Forelimb muscle (tissue), 1 donor: ENCODE data around the gene OR10X1. TPM values are rescaled to one million over a fixed set of nuclear protein-coding genes. Genes with fewer than 3 reads are reported as not detected.

ENCODE experiments used
- DNase-seq: peaks from one replicate; pipeline ENCODE4 v3.0.0-alpha.2; 2013; ENCODE audit warnings: low read depth
- polyA plus RNA-seq: library from polyadenylated mRNA; unstranded; fragments of 120-200 nt; gene quantifications from one replicate; pipeline ENCODE4 v1.2.1, GENCODE V29; 2013; ENCODE audit not compliant: insufficient read length

The OR10X1 gene
- not detected for polyA plus RNA-seq

DNA sequence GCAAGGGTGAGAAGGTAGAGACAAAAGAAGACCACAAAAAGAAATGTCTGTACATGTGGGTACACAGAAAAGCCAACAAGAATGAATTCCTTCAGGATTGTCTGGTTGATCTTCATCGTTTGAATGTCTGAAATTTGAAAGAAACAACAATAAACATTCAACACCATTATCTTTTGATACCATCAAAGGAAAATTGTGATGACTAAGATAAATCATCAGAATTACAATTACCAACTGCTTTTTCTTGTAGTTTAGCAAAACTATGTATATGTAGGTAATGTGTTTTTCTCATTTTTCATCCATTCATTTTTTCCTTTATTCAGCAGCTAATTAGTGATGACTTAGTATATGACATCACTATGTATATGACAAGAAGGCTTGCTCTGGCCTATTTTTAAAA is at the start of gene OR10X1:
Gene OR10X1 (minus strand): TSS at position 167 of the 400 bp plus-strand sequence. CDS start 0 bp downstream, at position 167.
- DNase-seq: no peak

DNA sequence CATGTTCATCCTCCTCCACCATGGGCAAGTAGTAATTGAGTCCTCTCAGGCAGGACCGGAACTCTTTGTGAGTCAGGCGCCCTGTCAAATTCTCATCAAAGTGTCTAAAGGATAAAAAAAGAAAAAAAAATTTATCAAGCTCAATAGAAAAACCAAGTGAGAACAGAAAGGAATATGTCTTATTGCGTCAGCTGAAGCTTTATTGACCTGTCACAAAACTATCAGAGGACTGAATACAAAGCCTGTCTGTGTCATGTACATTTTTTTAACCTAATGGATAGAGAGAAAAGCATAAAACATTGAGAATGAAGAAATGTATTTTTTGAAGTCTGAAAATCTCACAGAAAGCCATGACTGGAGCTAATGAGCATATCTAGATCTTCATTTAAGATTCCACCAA is 34.1 kb upstream of the OR10X1 start:
- DNase-seq: no peak

GRCh38 chr1:158611916-158612315 is 32.2 kb upstream of the OR10X1 start:
- no peak for DNase-seq

DNA sequence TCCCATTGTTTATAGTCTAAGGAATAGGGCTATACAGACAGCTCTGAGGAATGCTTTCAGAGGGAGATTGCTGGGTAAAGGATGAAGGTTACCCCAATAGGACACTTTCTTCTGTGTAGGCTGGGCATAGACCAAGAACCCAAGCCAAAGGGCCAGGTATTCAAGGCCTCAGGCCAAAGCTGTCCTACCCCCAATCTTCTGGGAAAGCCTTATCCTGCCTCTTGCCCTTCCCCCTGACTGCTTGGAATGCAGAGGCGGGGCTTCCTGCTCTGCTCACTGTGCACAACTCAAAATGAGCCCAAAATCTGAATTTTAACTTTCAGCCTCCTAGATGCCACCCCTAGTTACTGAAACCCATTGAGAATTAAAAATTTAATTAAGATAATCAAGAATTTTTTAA is 27.6 kb upstream of the OR10X1 start:
- DNase-seq: no peak

DNA sequence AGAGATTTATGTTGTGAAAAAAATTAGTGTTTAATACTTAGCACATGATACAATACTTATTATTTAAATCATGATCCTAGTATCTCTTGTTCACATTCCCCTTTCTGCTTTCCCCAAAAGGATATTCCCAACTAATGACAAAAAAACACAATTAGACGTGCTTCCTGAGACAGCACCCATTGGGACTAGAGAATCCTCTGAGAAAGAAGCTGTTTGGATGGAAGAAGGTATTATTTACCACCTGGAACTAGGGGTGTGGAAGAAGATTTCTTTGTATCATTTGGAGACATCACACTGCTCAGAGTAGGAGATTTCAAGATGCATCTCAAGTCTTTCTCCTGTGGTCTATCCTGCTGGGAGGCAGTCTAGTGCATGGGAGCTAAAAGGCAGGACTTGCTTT is 25.3 kb upstream of the OR10X1 start, which contains the start of gene OR10Z1:
Gene OR10Z1 (plus strand): TSS at position 301 of the 400 bp plus-strand sequence. CDS start 1,171 bp downstream, outside the sequence.
- no peak for DNase-seq

- no peak for DNase-seq
Observed at GRCh38 chr1:158600735-158601134, 21.0 kb upstream of the OR10X1 start.

- no peak for DNase-seq
Observed at GRCh38 chr1:158586942-158587341, 7.2 kb upstream of the OR10X1 start.

- DNase-seq: no peak
Observed at GRCh38 chr1:158583962-158584361, 4.3 kb upstream of the OR10X1 start.

DNA sequence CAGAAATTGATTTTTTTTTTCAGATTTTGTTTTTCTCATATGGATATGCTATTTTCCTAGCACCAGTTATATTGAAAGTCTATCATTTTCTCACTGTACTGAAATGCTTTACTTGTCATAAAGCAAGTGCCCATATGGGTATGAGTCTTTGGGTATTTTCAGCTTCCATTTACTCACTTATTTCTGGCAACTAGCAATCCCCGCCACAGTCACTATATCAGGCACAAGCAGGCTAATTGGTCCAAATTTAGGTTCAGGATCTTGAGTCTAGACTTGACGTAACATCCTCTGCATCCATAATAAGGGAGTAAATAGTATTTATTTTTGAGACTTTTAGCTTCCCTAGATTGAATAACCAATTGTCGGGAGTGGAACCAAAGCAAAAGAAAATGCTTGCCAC is 2.1 kb downstream of the OR10X1 start:
- DNase-seq: no peak

DNA sequence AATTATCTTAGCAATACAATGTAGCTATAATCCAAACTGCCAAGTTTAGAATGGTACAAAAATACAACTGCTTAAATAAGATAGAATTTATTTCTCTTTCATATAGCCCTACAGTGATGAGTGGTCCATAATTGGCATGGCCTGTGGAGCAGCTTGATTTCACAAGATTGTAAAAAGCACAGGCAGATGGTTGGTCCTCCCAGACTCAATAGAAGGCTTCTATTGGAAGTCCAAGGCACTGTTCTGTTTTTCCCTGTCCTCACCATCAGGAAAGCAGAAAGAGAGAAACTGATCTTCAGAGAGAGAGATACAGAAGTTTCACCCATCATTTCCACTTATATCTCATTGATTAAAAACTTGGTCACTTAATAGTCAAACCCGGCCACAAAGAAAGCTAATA is 7.5 kb downstream of the OR10X1 start:
- no peak for DNase-seq

DNA sequence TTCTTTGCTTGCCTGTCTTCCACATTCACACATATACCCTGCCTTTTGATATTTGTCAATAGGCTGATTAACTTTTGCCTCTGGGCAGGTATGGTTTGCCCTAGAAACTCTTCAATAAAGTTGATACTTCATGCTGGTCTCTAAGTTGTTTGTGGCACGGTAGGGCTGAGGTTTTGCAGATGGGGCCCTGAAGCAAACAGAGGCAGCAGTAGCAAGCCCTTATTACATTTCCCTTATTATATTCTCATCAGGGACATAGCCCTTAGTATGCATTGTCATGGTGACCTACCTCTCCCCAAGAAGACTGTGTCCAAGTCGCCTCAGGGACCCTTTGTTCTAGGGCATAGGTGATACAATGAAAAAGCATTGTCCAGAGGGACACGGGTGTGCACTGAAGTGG is 9.2 kb downstream of the OR10X1 start, which contains the start of gene OR6P1:
Gene OR6P1 (minus strand): TSS at position 101 of the 400 bp plus-strand sequence. CDS start 6,976 bp downstream, outside the sequence.
- no peak for DNase-seq

DNA sequence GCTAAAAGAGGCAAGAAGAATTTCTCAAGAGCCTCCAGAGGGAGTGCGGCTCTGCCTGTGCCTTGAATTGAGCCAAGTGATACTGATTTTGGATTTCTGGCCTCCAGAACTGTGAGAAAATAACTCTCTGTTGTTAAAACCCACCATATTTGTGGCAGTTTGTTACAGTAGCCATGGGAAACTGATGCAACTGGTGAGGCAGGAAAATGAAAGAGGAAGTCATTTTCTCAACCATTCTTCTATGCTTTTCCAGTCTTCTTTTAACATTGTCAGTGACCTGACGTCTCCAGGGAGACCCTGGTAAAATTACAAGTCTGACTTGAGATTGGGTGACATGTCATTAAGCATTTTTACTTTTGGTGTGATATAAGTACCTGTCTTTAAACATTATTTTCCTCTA is 15.1 kb downstream of the OR10X1 start:
- no peak for DNase-seq

- DNase-seq: no peak
Observed at GRCh38 chr1:158563853-158564252, 15.8 kb downstream of the OR10X1 start.

DNA sequence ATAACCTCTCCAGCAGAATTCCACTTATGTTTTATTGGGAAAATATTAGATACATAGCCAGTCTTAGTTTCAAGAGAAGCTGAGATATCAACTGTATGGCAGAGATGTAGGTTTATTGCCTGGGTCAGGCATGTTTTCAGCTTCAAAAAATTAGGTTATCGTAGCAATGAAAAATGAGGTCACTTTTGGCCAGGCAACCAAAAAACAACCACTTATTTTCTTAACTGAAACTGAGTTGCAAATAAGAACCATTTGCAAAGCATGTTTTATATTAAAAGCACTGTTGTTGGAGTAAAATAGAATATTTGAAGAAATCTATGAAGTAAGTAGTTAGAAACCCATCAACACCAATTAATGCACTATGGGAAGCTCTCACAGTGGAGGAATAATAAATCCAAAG is 20.0 kb downstream of the OR10X1 start:
- no peak for DNase-seq

- no peak for DNase-seq
Observed at GRCh38 chr1:158554352-158554751, 25.3 kb downstream of the OR10X1 start, which contains the start of gene OR6Y1. TSS of gene OR6Y1 (minus strand) at chr1:158554405. CDS start at chr1:158548105, 6,300 bp downstream.

DNA sequence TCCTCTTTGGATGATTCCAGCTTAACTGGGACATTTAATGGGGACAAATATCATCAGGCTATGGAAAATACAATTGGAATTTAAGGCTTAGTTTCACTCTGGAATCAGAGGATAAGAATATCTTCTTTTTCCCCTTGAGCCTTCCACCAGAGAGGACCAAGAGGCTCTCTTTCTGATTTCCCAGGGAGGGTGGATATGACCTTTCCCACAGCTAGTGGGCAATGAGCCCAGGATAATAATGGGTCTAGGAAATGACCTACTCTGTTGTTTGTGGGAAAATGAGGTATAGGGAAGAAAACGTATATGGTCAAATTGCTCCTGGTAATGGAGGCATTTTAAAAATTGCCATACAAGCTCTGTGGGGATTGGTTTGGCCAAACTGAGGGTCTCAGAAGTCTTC is 27.4 kb downstream of the OR10X1 start:
- no peak for DNase-seq

DNA sequence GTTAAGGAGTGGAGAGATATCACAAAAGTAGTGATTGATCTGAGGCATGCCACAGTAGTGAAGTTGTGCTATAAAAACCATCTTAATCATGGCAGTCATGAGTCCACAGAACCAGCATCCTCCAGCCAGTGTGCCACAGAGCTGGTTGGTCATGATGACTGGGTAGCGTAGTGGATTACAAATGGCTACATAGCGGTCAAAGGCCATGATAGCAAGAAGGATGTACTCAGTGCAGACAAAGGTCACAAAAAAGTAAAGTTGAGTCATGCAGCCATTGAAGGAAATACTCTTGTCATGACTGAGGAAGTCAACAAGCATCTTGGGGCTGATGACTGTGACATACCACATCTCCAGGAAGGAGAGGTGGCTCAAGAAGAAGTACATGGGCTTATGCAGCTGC is 32.2 kb downstream of the OR10X1 start:
- DNase-seq: no peak

DNA sequence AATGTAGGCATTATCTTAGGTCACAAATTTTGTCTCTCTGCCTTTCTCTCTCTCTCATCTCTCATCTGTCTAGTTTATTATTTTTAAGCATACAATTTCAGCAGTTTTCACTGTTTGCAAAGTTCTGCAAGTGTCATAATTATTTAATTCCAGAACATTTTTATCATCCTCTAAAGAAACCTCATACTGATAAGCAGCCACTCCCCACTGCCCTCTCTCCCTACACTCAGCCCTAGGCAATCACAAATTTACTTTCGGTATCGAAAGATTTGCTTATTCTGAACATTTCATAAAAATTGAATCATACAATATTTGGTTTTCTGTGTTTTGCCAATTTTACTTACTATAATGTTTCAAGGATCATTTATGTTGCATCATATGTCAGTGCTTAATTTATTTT is 42.1 kb downstream of the OR10X1 start:
- no peak for DNase-seq

GRCh38 chr1:158534496-158534895 is 45.2 kb downstream of the OR10X1 start:
- no peak for DNase-seq

Other genes starting within 250 kb of the OR10X1 start
- gene CD1B, start 248.4 kb downstream of the OR10X1 start, polyA plus RNA-seq: not detected
- gene CD1E, start 226.0 kb downstream of the OR10X1 start, polyA plus RNA-seq: 0.35 TPM
- not detected for gene OR10T2, start 180.4 kb downstream of the OR10X1 start, polyA plus RNA-seq
- gene OR10K2, start 153.7 kb downstream of the OR10X1 start, polyA plus RNA-seq: not detected
- gene OR10K1, start 118.1 kb downstream of the OR10X1 start, polyA plus RNA-seq: 0.04 TPM
- not detected for gene OR10R2, start 107.7 kb downstream of the OR10X1 start, polyA plus RNA-seq
- not detected for gene OR6Y1, start 25.5 kb downstream of the OR10X1 start, polyA plus RNA-seq
- gene OR6P1, start 9.3 kb downstream of the OR10X1 start, polyA plus RNA-seq: not detected
- 0.13 TPM for gene OR10Z1, start 25.4 kb upstream of the OR10X1 start, polyA plus RNA-seq
- 3.2 TPM for gene SPTA1, start 106.8 kb upstream of the OR10X1 start, polyA plus RNA-seq
- not detected for gene OR6K2, start 120.8 kb upstream of the OR10X1 start, polyA plus RNA-seq
- not detected for gene OR6K3, start 140.8 kb upstream of the OR10X1 start, polyA plus RNA-seq
- not detected for gene OR6K6, start 174.8 kb upstream of the OR10X1 start, polyA plus RNA-seq
- gene OR6N1, start 192.3 kb upstream of the OR10X1 start, polyA plus RNA-seq: not detected
- gene OR6N2, start 201.3 kb upstream of the OR10X1 start, polyA plus RNA-seq: not detected